HEK293 (cell line): Measurements from ENCODE around the gene MEG3.

Experiments used
- CTCF ChIP-seq: fragments of 450-650 bp; formaldehyde crosslinking; IDR thresholded peaks from 2 replicates; pipeline ENCODE4 v1.5.1; 2016; ENCODE audit warnings: missing biosample characterization, missing genetic modification characterization
- PRDM4 ChIP-seq: fragments of 450-650 bp; formaldehyde crosslinking; IDR thresholded peaks from 2 replicates; pipeline ENCODE4 v1.5.1; 2017; ENCODE audit warnings: missing biosample characterization, missing genetic modification characterization
- TCF7L2 ChIP-seq: IDR thresholded peaks from 2 replicates; pipeline ENCODE4 v1.6.1; 2011; ENCODE audit warnings: low read depth, mild to moderate bottlenecking, inconsistent platforms, low read length, moderate library complexity, borderline replicate concordance
- ZNF138 ChIP-seq: fragments of 450-650 bp; formaldehyde crosslinking; IDR thresholded peaks from 2 replicates; pipeline ENCODE4 v1.5.1; 2016; ENCODE audit warnings: missing biosample characterization, missing genetic modification characterization, borderline replicate concordance
- ZNF24 ChIP-seq: fragments of 450-650 bp; formaldehyde crosslinking; IDR thresholded peaks from 2 replicates; pipeline ENCODE4 v1.5.1; 2016; ENCODE audit warnings: missing biosample characterization, missing genetic modification characterization
- ZNF292 ChIP-seq: fragments of 450-650 bp; formaldehyde crosslinking; IDR thresholded peaks from 2 replicates; pipeline ENCODE4 v1.5.1; 2016; ENCODE audit warnings: low read depth, missing biosample characterization, missing genetic modification characterization, borderline replicate concordance
- ZNF398 ChIP-seq: fragments of 450-650 bp; formaldehyde crosslinking; IDR thresholded peaks from 2 replicates; pipeline ENCODE4 v1.5.1; 2017; ENCODE audit warnings: missing biosample characterization, missing genetic modification characterization
- ZNF529 ChIP-seq: fragments of 450-650 bp; formaldehyde crosslinking; IDR thresholded peaks from 2 replicates; pipeline ENCODE4 v1.5.1; 2017; ENCODE audit warnings: missing genetic modification characterization, missing biosample characterization; ENCODE audit not compliant: insufficient replicate concordance
- ZNF707 ChIP-seq: fragments of 450-650 bp; formaldehyde crosslinking; IDR thresholded peaks from 2 replicates; pipeline ENCODE4 v1.5.1; 2016; ENCODE audit warnings: missing biosample characterization, missing genetic modification characterization
- ZSCAN18 ChIP-seq: fragments of 450-650 bp; formaldehyde crosslinking; IDR thresholded peaks from 2 replicates; pipeline ENCODE4 v1.5.1; 2016; ENCODE audit warnings: missing biosample characterization, missing genetic modification characterization
- ZSCAN5A ChIP-seq: fragments of 450-650 bp; formaldehyde crosslinking; IDR thresholded peaks from 2 replicates; pipeline ENCODE4 v1.5.1; 2016; ENCODE audit warnings: missing biosample characterization, missing genetic modification characterization

- no peak for TF ChIP-seq CTCF
- no peak for TF ChIP-seq ZNF24 (tag by site-specific recombination)
- TF ChIP-seq PRDM4 (tag by site-specific recombination), result no peak
- TF ChIP-seq ZNF138 (tag by site-specific recombination), result no peak
- TF ChIP-seq ZSCAN5A, result no peak
- TF ChIP-seq ZNF398 (tag by site-specific recombination), result no peak
- TF ChIP-seq ZNF529 (tag by site-specific recombination), result no peak
- no peak for TF ChIP-seq ZSCAN18 (tag by site-specific recombination)
- no peak for TF ChIP-seq TCF7L2
- TF ChIP-seq ZNF707 (tag by site-specific recombination), result no peak
- no peak for TF ChIP-seq ZNF292 (tag by site-specific recombination)
These were observed 46.8 kb upstream of the MEG3 start for GRCh38 chr14:100778951-100779690.
